GOT3 (cell line): ENCODE measurements around the gene PCDH11X.
"Not testable (repeated sequence)": the region's sequence is repeated elsewhere in the genome, so short reads cannot be mapped to it uniquely, and the experiment has no call there.

Experiments used
- DNase-seq: peaks from one replicate; lab custom pipeline; 2025; ENCODE audit warnings: mixed read lengths; lab: John Stamatoyannopoulos, UW

PCDH11X gene

DNA sequence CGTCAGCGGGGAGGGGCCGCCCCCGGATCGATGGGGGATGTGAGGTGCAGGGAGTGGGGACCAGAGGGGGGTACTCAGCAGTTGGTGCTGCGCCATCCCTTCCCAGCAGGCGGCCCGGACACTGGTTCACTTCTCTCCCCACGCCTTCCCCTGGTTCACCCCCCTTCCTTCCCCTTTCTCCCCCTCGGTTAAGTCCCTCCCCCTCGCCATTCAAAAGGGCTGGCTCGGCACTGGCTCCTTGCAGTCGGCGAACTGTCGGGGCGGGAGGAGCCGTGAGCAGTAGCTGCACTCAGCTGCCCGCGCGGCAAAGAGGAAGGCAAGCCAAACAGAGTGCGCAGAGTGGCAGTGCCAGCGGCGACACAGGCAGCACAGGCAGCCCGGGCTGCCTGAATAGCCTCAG is at the start of gene PCDH11X:
TSS of gene PCDH11X (plus strand) at position 241 of the 400 bp plus-strand sequence. CDS start 56,130 bp downstream, outside the sequence.
- not testable (repeated sequence) for DNase-seq

DNA sequence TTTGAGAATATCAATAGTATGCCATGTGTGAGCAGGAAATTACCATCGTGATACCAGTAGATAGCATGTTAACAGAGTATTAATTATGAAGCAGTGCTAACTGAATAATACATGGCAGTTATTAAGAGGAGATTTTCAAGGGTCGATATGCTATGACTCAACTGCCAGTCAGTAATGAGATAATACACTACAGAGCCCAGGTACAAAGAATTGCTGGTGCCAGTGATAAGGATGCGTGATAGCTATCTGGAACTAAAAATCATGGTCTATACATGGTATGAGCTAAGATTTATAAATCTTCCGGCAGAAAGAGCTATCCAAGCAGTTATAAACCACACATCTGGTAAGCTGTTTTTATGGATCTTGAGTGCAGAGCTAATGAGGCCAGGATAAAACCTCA is 31.7 kb upstream of the PCDH11X start:
- not testable (repeated sequence) for DNase-seq

DNA sequence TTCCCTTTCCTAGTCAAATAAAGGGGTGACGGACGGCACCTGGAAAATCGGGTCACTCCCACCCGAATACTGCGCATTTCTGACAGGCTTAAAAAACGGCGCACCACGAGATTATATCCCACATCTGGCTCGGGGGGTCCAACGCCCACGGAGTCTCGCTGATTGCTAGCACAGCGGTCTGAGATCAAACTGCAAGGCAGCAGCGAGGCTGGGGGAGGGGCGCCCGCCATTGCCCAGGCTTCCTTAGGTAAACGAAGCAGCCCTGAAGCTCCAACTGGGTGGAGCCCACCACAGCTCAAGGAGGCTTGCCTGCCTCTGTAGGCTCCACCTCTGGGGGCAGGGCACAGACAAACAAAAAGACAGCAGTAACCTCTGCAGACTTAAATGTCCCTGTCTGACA is 26.2 kb upstream of the PCDH11X start:
- not testable (repeated sequence) for DNase-seq

DNA sequence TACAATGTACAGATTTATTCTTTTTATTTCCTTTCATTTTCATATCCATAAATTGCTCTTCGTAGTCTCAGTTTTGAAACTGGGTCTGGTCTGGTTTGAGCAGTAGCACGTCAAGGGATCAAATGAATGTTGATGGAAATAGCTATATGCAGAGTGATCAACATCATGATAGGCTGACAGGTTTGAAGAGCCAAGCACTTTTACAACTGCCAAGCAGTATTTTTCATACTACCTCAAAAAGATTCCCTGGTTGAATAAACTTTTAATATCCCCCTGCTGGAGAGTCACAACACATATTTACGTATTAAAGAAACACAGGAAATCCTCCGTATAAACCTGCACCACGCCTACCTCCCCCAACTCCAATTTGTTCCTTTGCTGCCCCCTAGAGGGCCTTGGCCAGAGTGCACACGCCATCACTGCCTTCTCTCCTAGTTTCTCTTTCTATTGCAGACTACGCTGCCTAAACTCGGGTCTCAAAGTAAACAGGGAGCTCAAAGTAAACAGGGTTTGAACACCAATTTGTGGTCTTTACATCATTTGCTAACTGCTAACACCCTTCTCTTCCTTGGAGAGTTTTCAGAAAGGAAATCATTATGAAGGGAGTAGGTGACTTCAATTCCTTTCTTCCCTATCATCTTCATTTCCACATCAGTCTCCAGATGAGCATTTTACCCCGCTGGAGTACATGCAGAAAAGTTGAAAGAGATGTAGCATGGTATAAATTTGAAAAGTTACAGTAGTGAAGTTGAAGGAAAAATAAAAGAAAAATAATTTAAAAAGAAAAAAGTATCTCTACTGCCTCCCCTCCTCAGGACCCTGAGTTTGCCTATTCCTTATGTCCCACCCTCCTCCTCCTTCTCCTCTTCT is 8.3 kb upstream of the PCDH11X start:
- DNase-seq = not testable (repeated sequence)

DNA sequence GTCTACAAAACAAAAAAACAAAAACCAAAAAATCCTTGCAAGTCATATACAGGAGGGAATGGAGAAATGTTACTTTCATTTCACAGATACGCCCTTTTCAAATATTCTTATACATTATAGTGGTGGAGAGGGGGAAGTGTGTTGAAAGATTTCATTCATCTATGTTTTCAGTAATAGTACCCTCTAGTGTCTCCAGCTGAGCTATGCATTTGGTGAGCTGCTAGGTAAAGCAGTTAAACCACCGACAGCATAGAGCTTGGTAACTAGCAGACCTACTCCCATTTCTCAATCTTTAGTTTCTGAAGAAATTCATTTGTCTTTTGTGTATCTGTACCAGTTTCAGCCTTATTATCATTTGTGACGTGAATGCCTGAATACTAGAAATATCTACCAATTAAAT is 5.2 kb upstream of the PCDH11X start:
- DNase-seq = not testable (repeated sequence)

GRCh38 chrX:91780008-91780407 is 833 bp downstream of the PCDH11X start:
- not testable (repeated sequence) for DNase-seq

DNA sequence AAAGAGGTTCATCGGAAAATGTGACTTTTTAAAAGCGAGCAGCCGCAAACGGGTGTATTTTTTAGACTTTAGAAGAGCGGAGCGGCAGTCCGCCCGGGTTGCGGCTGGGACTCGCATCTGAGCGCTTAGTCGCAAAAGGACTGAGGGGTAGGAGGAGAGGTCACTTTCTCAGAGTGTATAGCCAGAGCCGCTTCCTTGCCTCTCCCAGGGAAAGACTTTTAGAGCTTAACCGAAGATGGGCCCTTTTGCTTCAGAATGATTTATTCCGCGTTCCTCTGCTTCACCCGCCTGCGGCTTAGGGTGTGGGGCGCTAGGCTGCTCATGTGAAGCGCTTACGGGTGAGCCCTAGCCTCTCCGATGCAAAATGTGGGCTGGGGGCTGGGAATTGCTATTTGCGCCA is 1.5 kb downstream of the PCDH11X start:
- DNase-seq = not testable (repeated sequence)

DNA sequence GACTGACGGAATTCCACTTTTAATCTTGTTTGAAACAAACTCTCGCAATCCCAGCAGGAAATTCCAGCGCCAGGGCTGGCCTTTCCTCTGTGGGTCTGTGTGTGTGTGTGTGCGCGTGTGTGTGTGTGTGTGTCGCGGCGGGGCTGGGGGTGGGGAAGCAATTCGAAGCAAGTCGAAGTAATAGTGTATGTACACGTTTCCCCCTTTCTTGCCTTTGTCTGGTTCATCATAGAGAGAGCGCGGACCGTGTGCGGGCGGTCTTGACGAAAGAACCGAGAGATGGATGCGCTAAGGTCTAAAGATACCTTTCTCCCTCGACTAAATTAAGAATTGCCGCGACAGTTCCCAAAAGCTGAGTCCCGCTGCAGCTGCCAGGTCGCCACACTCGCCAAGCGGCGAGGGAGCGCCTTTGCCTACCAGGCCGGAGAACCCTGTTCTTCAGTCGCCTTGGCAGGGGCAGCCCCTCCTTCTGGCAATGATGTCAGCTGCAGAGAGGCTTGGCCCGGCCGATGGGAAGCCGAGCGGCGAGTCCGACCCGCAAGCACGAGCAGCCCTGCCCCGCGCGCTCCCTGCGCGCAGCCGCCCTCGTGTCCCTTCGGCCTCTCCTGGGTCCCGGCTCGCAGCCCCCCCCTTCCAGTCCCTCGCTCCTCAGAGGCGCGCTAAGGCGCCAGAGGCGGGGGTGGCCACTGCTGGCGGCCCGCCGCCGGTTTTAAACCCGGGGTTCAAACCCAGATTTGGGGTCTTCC is 2.6 kb downstream of the PCDH11X start:
- DNase-seq = not testable (repeated sequence)

GRCh38 chrX:91782825-91783224 is 3.6 kb downstream of the PCDH11X start:
- not testable (repeated sequence) for DNase-seq

GRCh38 chrX:91817537-91817936 is 38.4 kb downstream of the PCDH11X start:
- DNase-seq = not testable (repeated sequence)

GRCh38 chrX:91825321-91825720 is 46.1 kb downstream of the PCDH11X start:
- not testable (repeated sequence) for DNase-seq
